HepG2 (cell line): ENCODE results near the gene SLC22A23. TPM values are rescaled to one million over a fixed set of nuclear protein-coding genes. Genes with fewer than 3 reads are reported as not detected.

Experiments
- ASH2L ChIP-seq: fragments of 300-600, 200-600 bp; sonication (generic); IDR thresholded peaks from 2 replicates; pipeline ENCODE4 v1.7.0; 2017; ENCODE audit warnings: low read depth, mild to moderate bottlenecking, moderate library complexity, mixed read lengths, low read length; ENCODE audit not compliant: insufficient read length
- ETV5 ChIP-seq: IDR thresholded peaks from 2 replicates; pipeline ENCODE4 v1.6.1; 2018; ENCODE audit warnings: missing biosample characterization, missing genetic modification reagents, inconsistent platforms, borderline replicate concordance
- EZH2 ChIP-seq: conservative IDR thresholded peaks from 2 replicates; pipeline ENCODE4 v1.6.1; 2012; ENCODE audit warnings: mild to moderate bottlenecking, low read depth, low read length, moderate library complexity
- HCFC1 ChIP-seq: fragments of 150-350 bp; IDR thresholded peaks from 2 replicates; pipeline ENCODE4 v1.6.1; 2014; ENCODE audit warnings: low read depth, low read length
- NONO ChIP-seq, 2 experiments: fragments of 450-650 bp in 1 of 2; sonication (generic) in 1 of 2; formaldehyde crosslinking in 1 of 2; IDR thresholded peaks in 1 of 2; conservative IDR thresholded peaks in 1 of 2; 2 replicates each; pipeline versions ENCODE4 v1.6.1 to v1.8.0; 2017 to 2022; ENCODE audit warnings: mild to moderate bottlenecking in 1 of 2, missing genetic modification reagents in 1 of 2, moderate library complexity in 1 of 2
- NR2C2 ChIP-seq: sonication (generic); formaldehyde crosslinking; IDR thresholded peaks from 2 replicates; pipeline ENCODE4 v1.4.0; 2020; ENCODE audit warnings: missing genetic modification reagents, mild to moderate bottlenecking, moderate library complexity, borderline replicate concordance
- TIGD3 ChIP-seq: sonication (generic); formaldehyde crosslinking; IDR thresholded peaks from 2 replicates; pipeline ENCODE4 v1.5.1; 2020; ENCODE audit warnings: mild to moderate bottlenecking, missing genetic modification reagents, borderline replicate concordance
- ZNF124 ChIP-seq: sonication (generic); formaldehyde crosslinking; IDR thresholded peaks from 2 replicates; pipeline ENCODE4 v1.4.0; 2020; ENCODE audit warnings: missing genetic modification reagents
- ZNF3 ChIP-seq: IDR thresholded peaks from 2 replicates; pipeline ENCODE4 v1.7.0; 2017; ENCODE audit warnings: inconsistent platforms
- ZNF362 ChIP-seq: sonication (generic); formaldehyde crosslinking; IDR thresholded peaks from 2 replicates; pipeline ENCODE4 v1.4.0; 2020; ENCODE audit warnings: missing genetic modification reagents, mild to moderate bottlenecking, borderline replicate concordance
- ZNF44 ChIP-seq: sonication (generic); formaldehyde crosslinking; IDR thresholded peaks from 2 replicates; pipeline ENCODE4 v1.5.1; 2020; ENCODE audit warnings: mild to moderate bottlenecking, missing genetic modification reagents
- ZNF598 ChIP-seq: sonication (generic); formaldehyde crosslinking; IDR thresholded peaks from 2 replicates; pipeline ENCODE4 v1.5.1; 2020; ENCODE audit warnings: mild to moderate bottlenecking, missing genetic modification reagents, borderline replicate concordance
- ZNF614 ChIP-seq: IDR thresholded peaks from 2 replicates; pipeline ENCODE4 v1.6.1; 2018; ENCODE audit warnings: missing biosample characterization, missing genetic modification reagents, inconsistent platforms, borderline replicate concordance
- ZSCAN21 ChIP-seq: sonication (generic); formaldehyde crosslinking; IDR thresholded peaks from 2 replicates; pipeline ENCODE4 v1.8.0; 2022; ENCODE audit warnings: mild to moderate bottlenecking, missing genetic modification reagents, moderate library complexity, borderline replicate concordance
- ZSCAN22 ChIP-seq: sonication (generic); formaldehyde crosslinking; IDR thresholded peaks from 2 replicates; pipeline ENCODE4 v1.4.0; 2020; ENCODE audit warnings: mild to moderate bottlenecking, missing genetic modification reagents
- ZSCAN30 ChIP-seq: sonication (generic); formaldehyde crosslinking; IDR thresholded peaks from 2 replicates; pipeline ENCODE4 v1.5.0; 2020; ENCODE audit warnings: mild to moderate bottlenecking, missing genetic modification reagents
- polyA plus RNA-seq, 8 experiments: library from polyadenylated mRNA; depleted of rRNA in 3 of 8; stranded (reverse) in 7 of 8; unstranded in 1 of 8; fragments of >200 nt; fragmentation: Illumina TruSeq in 4 of 8; extraction: Trizol in 4 of 8; gene quantifications; 2 replicates each; pipeline versions ENCODE4 v1.2.1 to v1.2.3, GENCODE V29; 2011 to 2016; ENCODE audit warnings: low read depth in 4 of 8, missing spikeins in 1 of 8, mixed read lengths in 1 of 8; ENCODE audit not compliant: insufficient read depth in 1 of 8
- total RNA-seq, 5 experiments: library from RNA; depleted of rRNA; stranded (reverse); fragments of >200 nt; fragmentation: Illumina TruSeq; extraction: Trizol; gene quantifications; 2 replicates each; pipeline ENCODE4 v1.2.3, GENCODE V29; 2016; ENCODE audit warnings: low read depth in 1 of 5
- TF ChIP-seq, protein P1 (sequence below): sonication (generic); IDR thresholded peaks from 2 replicates; pipeline ENCODE4 v1.6.1; 2016; ENCODE audit warnings: low read depth, borderline replicate concordance
- TF ChIP-seq, protein P2 (sequence below): sonication (generic); formaldehyde crosslinking; IDR thresholded peaks from 2 replicates; pipeline ENCODE4 v1.4.0; 2020; ENCODE audit warnings: low read depth, missing genetic modification reagents
- TF ChIP-seq, protein P3 (sequence below): IDR thresholded peaks from 2 replicates; pipeline ENCODE4 v1.6.1; 2016; ENCODE audit warnings: mild to moderate bottlenecking

The SLC22A23 gene
- total and polyA plus RNA-seq, 2 of the 13 experiments (the other 11 are each of a cell fraction or from before 2014, with no cell fraction given): 11.8 to 17.5 TPM

GRCh38 chr6:3455569-3456394 is 1.1 kb downstream of the SLC22A23 start (continued):
- TF ChIP-seq ZSCAN30 (CRISPR knock-in tag): no peak
- TF ChIP-seq ZNF362 (CRISPR knock-in tag): peak; percentile 38; the same call in 1 of the 2 replicates
- TF ChIP-seq, protein P1, sequence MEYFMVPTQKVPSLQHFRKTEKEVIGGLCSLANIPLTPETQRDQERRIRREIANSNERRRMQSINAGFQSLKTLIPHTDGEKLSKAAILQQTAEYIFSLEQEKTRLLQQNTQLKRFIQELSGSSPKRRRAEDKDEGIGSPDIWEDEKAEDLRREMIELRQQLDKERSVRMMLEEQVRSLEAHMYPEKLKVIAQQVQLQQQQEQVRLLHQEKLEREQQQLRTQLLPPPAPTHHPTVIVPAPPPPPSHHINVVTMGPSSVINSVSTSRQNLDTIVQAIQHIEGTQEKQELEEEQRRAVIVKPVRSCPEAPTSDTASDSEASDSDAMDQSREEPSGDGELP: peak; percentile 85; the same call in 1 of the 2 replicates
- no peak for TF ChIP-seq TIGD3
- TF ChIP-seq ZNF124: peak; percentile 11; the same call in 1 of the 2 replicates
- no peak for TF ChIP-seq ETV5 (CRISPR knock-in tag)
- no peak for TF ChIP-seq ASH2L
- TF ChIP-seq, protein P2, sequence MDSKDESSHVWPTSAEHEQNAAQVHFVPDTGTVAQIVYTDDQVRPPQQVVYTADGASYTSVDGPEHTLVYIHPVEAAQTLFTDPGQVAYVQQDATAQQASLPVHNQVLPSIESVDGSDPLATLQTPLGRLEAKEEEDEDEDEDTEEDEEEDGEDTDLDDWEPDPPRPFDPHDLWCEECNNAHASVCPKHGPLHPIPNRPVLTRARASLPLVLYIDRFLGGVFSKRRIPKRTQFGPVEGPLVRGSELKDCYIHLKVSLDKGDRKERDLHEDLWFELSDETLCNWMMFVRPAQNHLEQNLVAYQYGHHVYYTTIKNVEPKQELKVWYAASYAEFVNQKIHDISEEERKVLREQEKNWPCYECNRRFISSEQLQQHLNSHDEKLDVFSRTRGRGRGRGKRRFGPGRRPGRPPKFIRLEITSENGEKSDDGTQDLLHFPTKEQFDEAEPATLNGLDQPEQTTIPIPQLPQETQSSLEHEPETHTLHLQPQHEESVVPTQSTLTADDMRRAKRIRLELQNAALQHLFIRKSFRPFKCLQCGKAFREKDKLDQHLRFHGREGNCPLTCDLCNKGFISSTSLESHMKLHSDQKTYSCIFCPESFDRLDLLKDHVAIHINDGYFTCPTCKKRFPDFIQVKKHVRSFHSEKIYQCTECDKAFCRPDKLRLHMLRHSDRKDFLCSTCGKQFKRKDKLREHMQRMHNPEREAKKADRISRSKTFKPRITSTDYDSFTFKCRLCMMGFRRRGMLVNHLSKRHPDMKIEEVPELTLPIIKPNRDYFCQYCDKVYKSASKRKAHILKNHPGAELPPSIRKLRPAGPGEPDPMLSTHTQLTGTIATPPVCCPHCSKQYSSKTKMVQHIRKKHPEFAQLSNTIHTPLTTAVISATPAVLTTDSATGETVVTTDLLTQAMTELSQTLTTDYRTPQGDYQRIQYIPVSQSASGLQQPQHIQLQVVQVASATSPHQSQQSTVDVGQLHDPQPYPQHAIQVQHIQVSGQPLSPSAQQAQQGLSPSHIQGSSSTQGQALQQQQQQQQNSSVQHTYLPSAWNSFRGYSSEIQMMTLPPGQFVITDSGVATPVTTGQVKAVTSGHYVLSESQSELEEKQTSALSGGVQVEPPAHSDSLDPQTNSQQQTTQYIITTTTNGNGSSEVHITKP (CRISPR knock-in tag): no peak
- 0 out of 2 replicates have a peak, but pooled peaks have one; percentile 16 for TF ChIP-seq ZNF44 (CRISPR knock-in tag)
- TF ChIP-seq NONO (IDR thresholded peaks at IDR 0.05): no peak
- peak; percentile 42; the same call in 1 of the 2 replicates for TF ChIP-seq NONO (CRISPR knock-in tag; conservative IDR thresholded peaks at IDR 0.05)
- no peak for TF ChIP-seq ZSCAN22 (CRISPR knock-in tag)
- TF ChIP-seq HCFC1: no peak
- TF ChIP-seq NR2C2 (CRISPR knock-in tag): peak; percentile 54; the same call in 1 of the 2 replicates
- no peak for TF ChIP-seq EZH2
- TF ChIP-seq, protein P3, sequence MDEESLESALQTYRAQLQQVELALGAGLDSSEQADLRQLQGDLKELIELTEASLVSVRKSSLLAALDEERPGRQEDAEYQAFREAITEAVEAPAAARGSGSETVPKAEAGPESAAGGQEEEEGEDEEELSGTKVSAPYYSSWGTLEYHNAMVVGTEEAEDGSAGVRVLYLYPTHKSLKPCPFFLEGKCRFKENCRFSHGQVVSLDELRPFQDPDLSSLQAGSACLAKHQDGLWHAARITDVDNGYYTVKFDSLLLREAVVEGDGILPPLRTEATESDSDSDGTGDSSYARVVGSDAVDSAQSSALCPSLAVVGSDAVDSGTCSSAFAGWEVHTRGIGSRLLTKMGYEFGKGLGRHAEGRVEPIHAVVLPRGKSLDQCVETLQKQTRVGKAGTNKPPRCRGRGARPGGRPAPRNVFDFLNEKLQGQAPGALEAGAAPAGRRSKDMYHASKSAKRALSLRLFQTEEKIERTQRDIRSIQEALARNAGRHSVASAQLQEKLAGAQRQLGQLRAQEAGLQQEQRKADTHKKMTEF (CRISPR knock-in tag): no peak; the same call in 1 of the 2 replicates
- no peak for TF ChIP-seq ZNF3 (CRISPR knock-in tag)
- no peak; the same call in 1 of the 2 replicates for TF ChIP-seq ZNF598 (CRISPR knock-in tag)
- TF ChIP-seq ZSCAN21 (CRISPR knock-in tag): no peak; the same call in 1 of the 2 replicates
- no peak for TF ChIP-seq ZNF614 (CRISPR knock-in tag)
